ENCODE data around the gene KIF1C.
A peak's percentile ranks its signal among the peaks of the same experiment; 100 is the strongest.

The KIF1C gene

DNA sequence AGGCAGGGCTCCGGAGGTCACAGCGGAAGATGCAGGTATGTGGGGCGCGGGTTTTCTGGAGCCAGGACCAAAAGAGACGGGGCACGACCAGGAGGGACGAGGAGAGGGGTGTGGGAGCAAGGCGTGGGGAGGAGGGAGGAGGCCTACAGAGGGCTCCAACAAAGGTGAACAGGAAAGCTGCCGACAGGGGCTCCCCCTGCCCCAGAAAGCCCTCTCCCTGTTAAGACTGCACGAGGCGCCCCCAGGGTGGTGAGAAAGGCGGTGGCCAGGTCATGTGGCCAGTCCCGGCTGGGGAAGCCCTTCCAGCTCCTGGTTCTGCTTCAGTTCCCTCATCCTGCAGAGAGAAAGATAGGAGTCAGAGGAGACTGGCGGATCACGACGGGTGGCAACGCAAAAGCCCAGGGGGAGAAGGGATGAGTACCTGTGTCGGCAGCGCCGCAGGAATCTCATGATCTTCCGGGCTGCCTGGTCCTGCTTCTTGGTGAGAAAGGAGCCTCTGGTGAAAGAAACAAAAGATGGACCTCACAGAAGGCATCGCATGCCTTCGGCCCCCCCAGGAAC is 29.2 kb upstream of the KIF1C start:
- Histone ChIP-seq H3K4me1 (no peaks in the 10 kb centered on the region), H3K36me3 (no peaks in the 10 kb centered on the region; the same call in 1 of the 2 replicates), H3K9me3 (no peaks in the 10 kb centered on the region), H3K4me3 (ENCODE audit: low read depth, low read length) (peak overlapping the region; percentile 76), H3K27me3 (no peaks in the 10 kb centered on the region)
- TF ChIP-seq, protein P1, sequence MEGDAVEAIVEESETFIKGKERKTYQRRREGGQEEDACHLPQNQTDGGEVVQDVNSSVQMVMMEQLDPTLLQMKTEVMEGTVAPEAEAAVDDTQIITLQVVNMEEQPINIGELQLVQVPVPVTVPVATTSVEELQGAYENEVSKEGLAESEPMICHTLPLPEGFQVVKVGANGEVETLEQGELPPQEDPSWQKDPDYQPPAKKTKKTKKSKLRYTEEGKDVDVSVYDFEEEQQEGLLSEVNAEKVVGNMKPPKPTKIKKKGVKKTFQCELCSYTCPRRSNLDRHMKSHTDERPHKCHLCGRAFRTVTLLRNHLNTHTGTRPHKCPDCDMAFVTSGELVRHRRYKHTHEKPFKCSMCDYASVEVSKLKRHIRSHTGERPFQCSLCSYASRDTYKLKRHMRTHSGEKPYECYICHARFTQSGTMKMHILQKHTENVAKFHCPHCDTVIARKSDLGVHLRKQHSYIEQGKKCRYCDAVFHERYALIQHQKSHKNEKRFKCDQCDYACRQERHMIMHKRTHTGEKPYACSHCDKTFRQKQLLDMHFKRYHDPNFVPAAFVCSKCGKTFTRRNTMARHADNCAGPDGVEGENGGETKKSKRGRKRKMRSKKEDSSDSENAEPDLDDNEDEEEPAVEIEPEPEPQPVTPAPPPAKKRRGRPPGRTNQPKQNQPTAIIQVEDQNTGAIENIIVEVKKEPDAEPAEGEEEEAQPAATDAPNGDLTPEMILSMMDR (IDR thresholded peaks at IDR 0.05; ENCODE audit: low read depth, low read length), result no peak
- peak; percentile 43 for DNase-seq

- Histone ChIP-seq H3K9me3 (no peaks in the 10 kb centered on the region), H3K36me3 (no peaks in the 10 kb centered on the region; the same call in 1 of the 2 replicates), H3K27me3 (no peaks in the 10 kb centered on the region), H3K4me3 (ENCODE audit: low read depth, low read length) (peak overlapping the region; percentile 76), H3K4me1 (no peaks in the 10 kb centered on the region)
- DNase-seq, result no peak
- TF ChIP-seq, protein P1 (IDR thresholded peaks at IDR 0.05; ENCODE audit: low read depth, low read length), result no peak
Observed at GRCh38 chr17:4969047-4969550, 28.7 kb upstream of the KIF1C start.

GRCh38 chr17:4969551-4970173 is 28.1 kb upstream of the KIF1C start:
- TF ChIP-seq, protein P1 (IDR thresholded peaks at IDR 0.05; ENCODE audit: low read depth, low read length), result no peak
- DNase-seq, result no peak
- H3K4me3 ChIP-seq (ENCODE audit: low read depth, low read length), result peak overlapping the region; percentile 76
- no peaks in the 10 kb centered on the region for H3K27me3 ChIP-seq
- H3K4me1 ChIP-seq, result no peaks in the 10 kb centered on the region
- no peaks in the 10 kb centered on the region for H3K9me3 ChIP-seq
- no peaks in the 10 kb centered on the region; the same call in 1 of the 2 replicates for H3K36me3 ChIP-seq

DNA sequence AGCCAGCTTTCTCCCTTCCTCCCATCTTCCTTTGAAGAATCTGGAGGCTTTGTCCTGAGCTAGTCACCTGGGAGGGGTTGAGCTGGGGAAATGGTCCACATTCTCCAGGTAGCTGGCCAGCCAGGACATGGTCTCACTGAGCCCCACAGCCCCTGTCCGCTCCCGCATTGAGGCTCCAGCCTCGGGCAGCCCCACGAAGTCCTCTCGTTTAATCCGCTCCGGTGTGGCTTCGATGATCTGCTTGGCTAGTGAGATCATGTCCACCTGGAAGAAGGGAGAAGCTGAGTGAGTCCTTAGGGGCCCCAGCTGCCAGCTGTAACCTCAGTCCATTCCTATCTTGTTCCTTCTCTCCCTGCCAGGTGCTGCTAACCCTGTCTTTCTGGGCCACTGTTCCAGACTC is 27.5 kb upstream of the KIF1C start:
- Histone ChIP-seq H3K4me1 (no peaks in the 10 kb centered on the region), H3K27me3 (no peaks in the 10 kb centered on the region), H3K36me3 (no peaks in the 10 kb centered on the region; the same call in 1 of the 2 replicates), H3K9me3 (no peaks in the 10 kb centered on the region), H3K4me3 (ENCODE audit: low read depth, low read length) (no peak overlapping the region)
- no peak for DNase-seq
- TF ChIP-seq, protein P1 (IDR thresholded peaks at IDR 0.05; ENCODE audit: low read depth, low read length), result no peak

DNA sequence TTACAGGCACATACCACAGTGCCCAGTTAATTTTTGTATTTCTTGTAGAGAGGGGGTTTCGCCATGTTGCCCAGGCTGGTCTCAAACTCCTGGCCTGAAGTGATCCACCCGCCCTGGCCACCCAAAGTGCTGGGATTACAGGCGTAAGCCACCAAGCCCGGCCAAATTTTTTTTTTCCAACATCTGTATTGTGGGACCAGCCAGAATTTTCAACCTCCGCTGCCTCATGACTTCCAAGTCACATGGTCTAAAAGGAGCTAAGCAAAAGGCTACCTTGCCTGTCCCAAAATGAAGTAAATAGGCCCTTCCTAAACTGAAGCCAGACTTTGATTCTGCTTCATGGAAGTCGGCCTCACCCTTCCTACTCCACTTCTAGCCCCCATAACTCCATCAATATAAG is 25.9 kb upstream of the KIF1C start:
- DNase-seq, result no peak
- no peaks in the 10 kb centered on the region for H3K36me3 ChIP-seq
- no peak overlapping the region for H3K4me3 ChIP-seq (ENCODE audit: low read depth, low read length)
- no peaks in the 10 kb centered on the region for H3K9me3 ChIP-seq
- TF ChIP-seq, protein P1 (IDR thresholded peaks at IDR 0.05; ENCODE audit: low read depth, low read length), result no peak
- no peaks in the 10 kb centered on the region for H3K4me1 ChIP-seq
- no peaks in the 10 kb centered on the region for H3K27me3 ChIP-seq

- Histone ChIP-seq H3K27me3 (no peaks in the 10 kb centered on the region), H3K36me3 (no peaks in the 10 kb centered on the region), H3K4me1 (no peaks in the 10 kb centered on the region), H3K4me3 (ENCODE audit: low read depth, low read length) (no peak overlapping the region), H3K9me3 (no peaks in the 10 kb centered on the region)
- no peak for DNase-seq
- TF ChIP-seq, protein P1 (IDR thresholded peaks at IDR 0.05; ENCODE audit: low read depth, low read length), result no peak
Observed at GRCh38 chr17:4972322-4972721, 25.4 kb upstream of the KIF1C start.

Data from BE2C (cell line).